ENCODE measurements around the gene TIMP2. TPM values are rescaled to one million over a fixed set of nuclear protein-coding genes. Genes with fewer than 3 reads are reported as not detected.
A peak's percentile ranks its signal among the peaks of the same experiment; 100 is the strongest.
"Not testable (repeated sequence)": the region's sequence is repeated elsewhere in the genome, so short reads cannot be mapped to it uniquely, and the experiment has no call there.

The TIMP2 gene
- total RNA-seq, 1 donor from 2014 or later: 197 TPM

GRCh38 chr17:78956254-78956653 is 31.1 kb upstream of the TIMP2 start:
- DNase-seq (ENCODE audit: low read depth): no peak

GRCh38 chr17:78954684-78955083 is 29.5 kb upstream of the TIMP2 start:
- DNase-seq (ENCODE audit: low read depth): no peak

- DNase-seq (ENCODE audit: low read depth): no peak
Measured at GRCh38 chr17:78953356-78954350, 28.5 kb upstream of the TIMP2 start.

GRCh38 chr17:78952706-78953105 is 27.5 kb upstream of the TIMP2 start:
- DNase-seq (ENCODE audit: low read depth): no peak

DNA sequence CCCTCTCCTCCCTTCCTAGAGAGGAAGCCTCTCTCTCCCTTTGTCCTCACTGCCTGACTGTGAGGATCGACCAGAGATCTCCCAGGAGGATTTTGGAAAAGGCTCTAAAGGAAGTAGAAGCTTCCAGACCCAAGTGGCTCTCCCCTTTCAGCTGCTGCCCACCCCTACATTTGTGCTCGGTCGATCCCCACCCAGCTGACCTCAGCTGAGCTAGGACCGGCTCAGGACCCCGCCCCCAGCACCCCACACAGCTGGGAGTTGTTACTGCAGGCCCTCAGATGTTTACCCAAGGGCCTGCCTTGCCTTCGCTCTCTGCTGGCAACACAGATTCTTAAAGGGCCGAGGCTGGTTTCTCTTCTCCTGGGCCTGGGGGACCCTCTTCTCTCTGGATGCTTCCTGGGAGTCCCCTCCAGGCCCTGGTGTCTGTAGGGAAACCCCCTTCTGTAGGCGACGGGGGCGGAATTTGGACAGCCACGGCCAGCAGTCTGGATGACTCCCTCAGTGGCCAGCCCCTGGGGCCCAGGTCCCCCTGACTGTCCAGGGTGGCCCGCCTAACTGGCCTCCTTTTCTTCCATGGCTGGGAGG is 26.9 kb upstream of the TIMP2 start:
- no peak for DNase-seq (ENCODE audit: low read depth)

DNA sequence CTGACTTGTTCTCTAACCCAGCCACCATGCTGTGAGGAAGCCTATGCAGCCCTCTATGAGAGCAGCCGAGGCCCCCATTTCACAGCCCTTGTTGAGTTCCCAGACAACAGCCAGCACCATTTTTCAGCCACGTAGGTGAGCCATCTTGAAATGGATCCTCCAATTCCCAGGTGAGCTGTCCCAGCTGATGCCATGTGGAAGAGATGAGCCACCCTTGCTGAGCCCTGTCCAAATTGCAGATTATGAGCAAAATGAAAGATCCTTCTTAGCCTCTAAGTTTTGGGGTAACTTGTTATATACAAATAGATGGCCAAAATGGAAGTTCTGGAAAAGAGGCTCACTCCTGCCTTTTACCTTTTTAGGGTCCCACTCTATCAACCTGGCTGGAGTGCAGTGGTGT is 25.7 kb upstream of the TIMP2 start:
- no peak for DNase-seq (ENCODE audit: low read depth)

GRCh38 chr17:78947235-78948149 is 22.3 kb upstream of the TIMP2 start:
- no peak for DNase-seq (ENCODE audit: low read depth)

- no peak for DNase-seq (ENCODE audit: low read depth)
Measured at GRCh38 chr17:78946631-78947030, 21.4 kb upstream of the TIMP2 start.

GRCh38 chr17:78946131-78946530 is 20.9 kb upstream of the TIMP2 start:
- DNase-seq (ENCODE audit: low read depth): no peak

GRCh38 chr17:78945455-78945854 is 20.3 kb upstream of the TIMP2 start:
- not testable (repeated sequence) for DNase-seq (ENCODE audit: low read depth)

DNA sequence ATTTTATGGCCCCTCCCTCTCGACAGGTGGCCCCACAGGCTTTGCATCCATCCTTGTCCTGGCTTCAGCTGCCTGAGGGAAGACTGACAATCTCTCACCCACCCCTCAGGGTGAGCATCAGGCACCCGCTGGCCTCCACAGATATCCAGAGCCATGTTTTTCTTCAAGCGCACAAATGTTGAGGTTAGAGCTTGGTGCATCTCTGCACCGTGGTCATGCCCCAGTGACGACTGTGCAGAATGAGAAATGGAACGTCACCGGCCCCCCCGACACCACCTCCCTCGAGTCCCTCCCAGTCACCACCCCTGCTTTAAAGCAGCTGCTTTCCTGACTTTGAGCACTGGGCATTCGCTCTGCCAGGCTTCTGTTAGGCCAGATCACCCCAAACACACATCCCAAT is 19.8 kb upstream of the TIMP2 start:
- peak; percentile 37 for DNase-seq (ENCODE audit: low read depth)

DNA sequence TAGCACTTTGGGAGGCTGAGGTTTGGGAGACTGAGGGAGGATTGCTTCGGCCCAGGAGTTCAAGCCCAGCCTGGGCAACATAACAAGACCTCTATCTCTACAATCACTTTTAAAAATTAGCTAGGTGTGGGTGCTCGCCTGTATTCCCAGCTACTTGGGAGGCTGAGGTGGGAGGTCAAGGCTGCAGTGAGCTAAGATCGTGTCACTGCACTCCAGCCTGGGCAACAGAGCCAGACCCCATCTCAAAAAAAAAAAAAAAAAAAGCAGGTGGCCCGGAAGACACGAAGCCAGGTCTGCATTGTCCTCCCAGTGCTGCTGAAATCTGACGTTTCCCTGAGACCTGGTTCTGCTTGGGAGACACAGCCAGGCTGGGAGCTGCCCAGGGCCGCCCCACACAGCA is 18.8 kb upstream of the TIMP2 start:
- no peak for DNase-seq (ENCODE audit: low read depth)

DNA sequence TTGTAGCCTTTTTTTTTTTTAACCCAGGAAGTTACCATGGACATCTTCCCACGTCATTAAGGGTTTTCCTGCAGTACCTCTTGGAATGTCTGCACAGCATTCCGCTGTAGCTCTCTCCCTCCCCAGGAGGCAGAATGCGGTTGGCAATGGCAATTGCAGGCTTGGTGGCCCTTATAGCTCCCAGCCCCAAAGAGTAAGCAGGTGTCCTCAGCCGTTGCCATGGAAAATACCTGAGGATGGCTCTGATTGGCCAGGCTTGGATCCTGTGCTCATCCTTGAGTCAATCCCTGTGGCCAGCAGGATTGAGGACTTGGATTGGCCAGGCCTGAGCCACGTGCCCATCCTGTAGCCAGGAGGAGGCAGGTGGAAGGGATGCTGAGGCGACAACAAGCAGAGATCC is 15.5 kb upstream of the TIMP2 start:
- no peak for DNase-seq (ENCODE audit: low read depth)

- DNase-seq (ENCODE audit: low read depth): peak; percentile 14
Measured at GRCh38 chr17:78940258-78940657, 15.1 kb upstream of the TIMP2 start.

GRCh38 chr17:78939615-78940014 is 14.4 kb upstream of the TIMP2 start:
- DNase-seq (ENCODE audit: low read depth): peak; percentile 86

DNA sequence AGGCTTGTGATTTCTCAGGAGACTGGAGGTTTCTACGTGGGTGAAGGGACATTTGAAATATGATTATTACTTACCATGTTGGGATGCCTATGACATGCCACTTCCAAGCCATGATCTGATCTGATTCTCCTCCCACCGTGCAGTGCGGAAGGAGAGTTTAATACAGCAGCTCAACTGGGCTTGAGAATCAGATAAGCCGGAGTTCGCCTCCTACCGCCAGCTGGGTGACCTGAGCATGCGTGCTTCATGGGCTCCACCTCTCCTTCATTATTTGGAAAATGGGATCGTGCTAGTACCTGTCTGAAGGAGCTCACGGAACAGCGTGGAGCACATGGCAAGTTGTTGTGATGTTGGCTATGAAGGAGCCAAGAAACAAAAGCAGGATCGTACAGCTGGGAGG is 12.4 kb upstream of the TIMP2 start:
- DNase-seq (ENCODE audit: low read depth): no peak

GRCh38 chr17:78935419-78936323 is 10.5 kb upstream of the TIMP2 start:
- DNase-seq (ENCODE audit: low read depth): peak; percentile 95

GRCh38 chr17:78934681-78935418 is 9.7 kb upstream of the TIMP2 start:
- peak; percentile 61 for DNase-seq (ENCODE audit: low read depth)

- DNase-seq (ENCODE audit: low read depth): peak; percentile 100
Measured at GRCh38 chr17:78933959-78934568, 8.9 kb upstream of the TIMP2 start.
